Activated B cell treated with CpG ODN at 0.5 μM for 24 hours (primary cell): ENCODE results near the gene MGAT4D. TPM values are rescaled to one million over a fixed set of nuclear protein-coding genes. Genes with fewer than 3 reads are reported as not detected.
"Not testable (repeated sequence)": the region's sequence is repeated elsewhere in the genome, so short reads cannot be mapped to it uniquely, and the experiment has no call there.

ENCODE experiments used
- ATAC-seq: fragments of 200-7000 bp; cut with Tn5 transposase; one replicate; pipeline ENCODE4 v1.10.0; 2021; ENCODE audit warnings: low read depth, mild to moderate bottlenecking, moderate library complexity
- CTCF ChIA-PET: fragments of 350-600 bp; sonication (Branson Sonifier 250); formaldehyde crosslinking; loops from one replicate; lab custom pipeline; 2021; ENCODE audit warnings: antibody characterized with exemption; lab: Charles Lee
- POLR2A ChIA-PET: fragments of 350-600 bp; sonication (Branson Sonifier 250); formaldehyde crosslinking; loops from one replicate; lab custom pipeline; 2021; ENCODE audit warnings: antibody characterized with exemption; lab: Charles Lee
- DNase-seq: peaks from one replicate; pipeline ENCODE4 v3.0.0; 2022
- H3K27ac Mint-ChIP-seq: one replicate; pipeline ENCODE4 v1.8.0; 2020; ENCODE audit warnings: mixed read lengths
- H3K27me3 Mint-ChIP-seq: one replicate; pipeline ENCODE4 v1.8.0; 2021; ENCODE audit warnings: mixed read lengths
- H3K36me3 Mint-ChIP-seq: one replicate; pipeline ENCODE4 v1.8.0; 2021; ENCODE audit warnings: low read depth, mixed read lengths
- H3K4me1 Mint-ChIP-seq: one replicate; pipeline ENCODE4 v1.8.0; 2021; ENCODE audit warnings: mixed read lengths
- H3K4me3 Mint-ChIP-seq: one replicate; pipeline ENCODE4 v1.8.0; 2020; ENCODE audit warnings: mild to moderate bottlenecking, mixed read lengths
- H3K9me3 Mint-ChIP-seq: one replicate; pipeline ENCODE4 v1.8.0; 2020; ENCODE audit warnings: mixed read lengths
- intact Hi-C: fragments of 100-400 bp; cut with micrococcal nuclease; formaldehyde crosslinking; loops from one replicate; pipeline ENCODE4 v1.15.1; 2024
- total RNA-seq: library from RNA; stranded (reverse); gene quantifications from 2 replicates; pipeline ENCODE4 v1.2.3, GENCODE V29; 2022
- TF ChIP-seq, protein P1 (sequence below): fragments of 200-600 bp; IDR thresholded peaks from one replicate; pipeline ENCODE4 v1.8.0; 2022; ENCODE audit warnings: antibody characterized with exemption, mild to moderate bottlenecking

MGAT4D gene
- total RNA-seq, 1 donor from 2014 or later: not detected

DNA sequence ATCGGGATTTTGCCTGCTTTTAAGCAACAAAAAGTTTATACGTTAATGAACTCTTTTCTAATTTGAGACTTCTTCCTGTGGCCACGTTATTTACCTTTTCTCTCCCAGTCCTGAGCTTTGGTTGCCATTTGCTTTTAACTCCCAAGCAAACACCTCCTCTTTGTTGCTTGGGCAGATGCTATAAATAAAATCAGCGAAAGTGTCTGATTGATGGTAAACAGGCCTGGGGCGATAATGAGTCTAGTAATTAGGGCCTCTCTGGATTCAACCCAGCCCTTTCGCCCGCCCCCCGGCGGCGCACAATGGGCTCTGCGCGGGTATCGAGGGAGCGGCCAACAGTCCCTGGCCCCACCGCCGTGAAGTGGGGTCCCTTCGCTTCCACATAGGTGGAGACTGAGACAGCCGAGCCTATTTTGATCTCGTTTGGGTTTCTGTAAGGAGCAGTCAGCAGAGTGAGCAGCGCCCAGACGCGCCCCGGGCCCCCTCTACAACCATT, 71.4 kb downstream of the MGAT4D start:
- DNase-seq: no peak
- peak overlapping the region; percentile 85 for H3K4me3 Mint-ChIP-seq
- ChIA-PET CTCF (interaction anchor here (1.3 to 1.7 kb wide), 2 partner anchors 66 to 424 kb away, joined by 6 to 9 read pairs; no protein-coding TSS in a partner anchor), POLR2A (no interaction called here)
- TF ChIP-seq, protein P1, sequence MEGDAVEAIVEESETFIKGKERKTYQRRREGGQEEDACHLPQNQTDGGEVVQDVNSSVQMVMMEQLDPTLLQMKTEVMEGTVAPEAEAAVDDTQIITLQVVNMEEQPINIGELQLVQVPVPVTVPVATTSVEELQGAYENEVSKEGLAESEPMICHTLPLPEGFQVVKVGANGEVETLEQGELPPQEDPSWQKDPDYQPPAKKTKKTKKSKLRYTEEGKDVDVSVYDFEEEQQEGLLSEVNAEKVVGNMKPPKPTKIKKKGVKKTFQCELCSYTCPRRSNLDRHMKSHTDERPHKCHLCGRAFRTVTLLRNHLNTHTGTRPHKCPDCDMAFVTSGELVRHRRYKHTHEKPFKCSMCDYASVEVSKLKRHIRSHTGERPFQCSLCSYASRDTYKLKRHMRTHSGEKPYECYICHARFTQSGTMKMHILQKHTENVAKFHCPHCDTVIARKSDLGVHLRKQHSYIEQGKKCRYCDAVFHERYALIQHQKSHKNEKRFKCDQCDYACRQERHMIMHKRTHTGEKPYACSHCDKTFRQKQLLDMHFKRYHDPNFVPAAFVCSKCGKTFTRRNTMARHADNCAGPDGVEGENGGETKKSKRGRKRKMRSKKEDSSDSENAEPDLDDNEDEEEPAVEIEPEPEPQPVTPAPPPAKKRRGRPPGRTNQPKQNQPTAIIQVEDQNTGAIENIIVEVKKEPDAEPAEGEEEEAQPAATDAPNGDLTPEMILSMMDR: no peak
- no peaks in the 10 kb centered on the region for H3K9me3 Mint-ChIP-seq
- no peaks in the 10 kb centered on the region for H3K36me3 Mint-ChIP-seq
- intact Hi-C loops: loop anchor here (2.0 to 5.0 kb wide), 4 partner anchors 66 to 426 kb away; partner anchors contain the start of gene ELMOD2
- peaks cover 45% of the 10 kb centered on the region for H3K27me3 Mint-ChIP-seq
- H3K4me1 Mint-ChIP-seq: peaks cover 12% of the 10 kb centered on the region
- ATAC-seq: peak; percentile 11
- no peak overlapping the region for H3K27ac Mint-ChIP-seq

DNA sequence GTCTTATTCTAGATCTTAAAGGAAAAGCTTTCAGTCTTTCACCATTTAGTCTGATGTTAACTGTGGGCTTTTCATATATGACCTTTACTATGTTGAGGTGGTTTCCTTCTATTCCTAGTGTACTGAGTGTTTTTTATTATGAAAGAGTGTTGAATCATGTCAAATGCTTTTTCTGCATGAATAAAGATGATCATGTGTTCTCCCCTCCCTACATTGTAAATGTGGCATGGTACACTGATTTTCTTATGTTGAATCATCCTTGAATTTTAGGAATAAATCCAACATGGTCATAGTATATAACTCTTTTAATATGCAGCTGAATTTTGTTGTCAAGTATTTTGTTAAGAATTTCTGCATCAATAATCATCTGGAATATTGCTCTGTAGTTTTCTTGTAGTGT, 75.0 kb downstream of the MGAT4D start:
- ATAC-seq (no peak), DNase-seq (no peak)
- H3K36me3 Mint-ChIP-seq: no peaks in the 10 kb centered on the region
- no peak overlapping the region for H3K4me3 Mint-ChIP-seq
- ChIA-PET POLR2A (no interaction called here), CTCF (no interaction called here)
- H3K27me3 Mint-ChIP-seq: peaks cover 37% of the 10 kb centered on the region
- H3K27ac Mint-ChIP-seq: no peak overlapping the region
- H3K4me1 Mint-ChIP-seq: peaks cover 12% of the 10 kb centered on the region
- intact Hi-C loops: no loop called here
- TF ChIP-seq, protein P1: no peak
- H3K9me3 Mint-ChIP-seq: no peaks in the 10 kb centered on the region

DNA sequence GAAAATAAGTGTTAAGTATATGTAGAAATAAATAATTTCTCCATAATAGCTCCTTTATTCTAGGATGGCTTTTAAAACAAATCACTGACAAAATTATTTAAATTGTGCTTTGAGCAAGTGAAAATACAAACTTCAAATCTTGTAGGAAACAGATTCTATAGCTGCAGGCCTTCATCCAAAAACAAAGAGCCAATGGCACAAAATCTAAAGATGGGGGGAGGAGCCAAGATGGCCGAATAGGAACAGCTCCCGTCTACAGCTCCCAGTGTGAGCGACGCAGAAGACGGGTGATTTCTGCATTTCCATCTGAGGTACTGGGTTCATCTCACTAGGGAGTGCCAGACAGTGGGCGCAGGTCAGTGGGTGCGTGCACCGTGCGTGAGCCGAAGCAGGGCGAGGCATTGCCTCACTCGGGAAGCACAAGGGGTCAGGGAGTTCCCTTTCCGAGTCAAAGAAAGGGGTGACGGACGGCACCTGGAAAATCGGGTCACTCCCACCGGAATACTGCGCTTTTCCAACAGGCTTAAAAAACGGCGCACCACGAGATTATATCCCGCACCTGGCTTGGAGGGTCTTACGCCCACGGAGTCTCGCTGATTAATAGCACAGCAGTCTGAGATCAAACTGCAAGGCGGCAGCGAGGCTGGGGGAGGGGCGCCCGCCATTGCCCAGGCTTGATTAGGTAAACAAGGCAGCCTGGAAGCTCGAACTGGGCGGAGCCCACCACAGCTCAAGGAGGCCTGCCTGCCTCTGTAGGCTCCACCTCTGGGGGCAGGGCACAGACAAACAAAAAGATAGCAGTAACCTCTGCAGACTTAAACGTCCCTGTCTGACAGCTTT, 84.7 kb downstream of the MGAT4D start:
- H3K27me3 Mint-ChIP-seq, intact Hi-C loops, POLR2A ChIA-PET, H3K36me3 Mint-ChIP-seq, ATAC-seq, H3K4me3 Mint-ChIP-seq, DNase-seq, CTCF ChIA-PET, H3K4me1 Mint-ChIP-seq, H3K27ac Mint-ChIP-seq, H3K9me3 Mint-ChIP-seq: not testable (repeated sequence)

DNA sequence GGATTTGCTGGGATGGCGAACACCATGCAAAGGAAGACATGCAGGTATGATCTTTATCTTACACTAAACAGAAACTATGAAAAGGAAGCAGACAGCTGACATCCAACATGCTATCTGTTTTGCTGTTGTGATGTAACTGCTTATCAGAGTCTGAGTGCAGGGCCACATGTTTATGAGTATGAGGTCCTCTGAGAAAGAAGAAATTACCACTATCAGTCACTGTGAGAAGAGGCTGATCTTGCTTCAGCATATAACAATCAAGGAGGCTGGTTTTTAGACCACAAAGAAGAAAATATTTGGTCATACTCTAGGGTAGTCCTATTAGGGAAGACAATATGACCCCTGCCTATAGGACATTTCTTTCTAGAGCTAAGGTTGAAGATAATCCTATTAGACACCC, 89.1 kb downstream of the MGAT4D start:
- intact Hi-C loops: no loop called here
- CTCF ChIA-PET: interaction anchor here (1.0 kb wide), 1 partner anchor 49 kb away, joined by 3 read pairs; no protein-coding TSS in a partner anchor
- Mint-ChIP-seq H3K36me3 (no peaks in the 10 kb centered on the region), H3K4me3 (no peak overlapping the region), H3K27me3 (peaks cover 12% of the 10 kb centered on the region), H3K9me3 (no peaks in the 10 kb centered on the region), H3K27ac (no peak overlapping the region), H3K4me1 (no peaks in the 10 kb centered on the region)
- ATAC-seq: no peak
- no peak for DNase-seq
- TF ChIP-seq, protein P1: no peak
- POLR2A ChIA-PET: no interaction called here

DNA sequence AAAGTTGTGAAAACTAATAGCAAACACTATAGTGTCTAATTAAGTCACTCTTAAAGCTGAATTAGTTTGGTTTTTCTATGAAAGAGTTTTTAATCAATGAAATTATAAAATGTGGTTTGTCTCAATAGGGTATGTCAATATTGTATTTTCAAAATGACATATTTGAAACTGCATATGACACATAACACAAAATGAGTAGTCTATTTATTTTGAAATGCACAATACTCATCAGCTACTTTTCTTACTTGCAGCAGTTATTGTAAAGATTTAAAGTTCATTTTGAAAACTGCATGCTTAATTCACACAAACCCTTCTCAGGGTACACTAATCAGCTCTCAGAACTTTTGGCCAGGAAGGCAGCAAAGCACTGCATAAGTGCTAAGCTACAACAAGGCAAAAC, 91.8 kb downstream of the MGAT4D start:
- intact Hi-C loops: no loop called here
- ChIA-PET CTCF (interaction anchor here (1.5 kb wide), 1 partner anchor 47 kb away, joined by 3 read pairs; no protein-coding TSS in a partner anchor), POLR2A (no interaction called here)
- H3K4me1 Mint-ChIP-seq: no peaks in the 10 kb centered on the region
- H3K9me3 Mint-ChIP-seq: no peaks in the 10 kb centered on the region
- peaks cover 3% of the 10 kb centered on the region for H3K27me3 Mint-ChIP-seq
- DNase-seq: no peak
- ATAC-seq: no peak
- H3K4me3 Mint-ChIP-seq: no peak overlapping the region
- TF ChIP-seq, protein P1: no peak
- no peaks in the 10 kb centered on the region for H3K36me3 Mint-ChIP-seq
- no peak overlapping the region for H3K27ac Mint-ChIP-seq
